ENCODE measurements around the gene APOBEC3A. TPM values are rescaled to one million over a fixed set of nuclear protein-coding genes. Genes with fewer than 3 reads are reported as not detected.

APOBEC3A gene
- total and polyA plus RNA-seq, 2 of the 4 experiments (the other 2 are of a cell fraction), result not detected

GRCh38 chr22:38971791-38972190, 14.4 kb downstream of the APOBEC3A start:
- dilution Hi-C loops (cut with HindIII; ENCODE audit: low sequenced_read_pairs, unreplicated experiment) (no loop called here), in situ Hi-C loops (cut with MboI; ENCODE audit: low sequenced_read_pairs) (no loop called here), intact Hi-C loops (cut with micrococcal nuclease) (no loop called here)
- no peaks in the 10 kb centered on the region; the same call in 1 of the 2 replicates for H4K20me1 ChIP-seq (ENCODE audit: insufficient read depth, low read length)
- POLR2A ChIA-PET (ENCODE audit: unreplicated experiment), result no interaction called here
- H2BK20ac ChIP-seq (ENCODE audit: low read depth, low read length), result no peak overlapping the region
- BruUV-seq (replicated peaks), result no TSS peak
- H3K4me2 ChIP-seq (ENCODE audit: low read depth, low read length), result no peak overlapping the region
- no peak overlapping the region for H2BK5ac ChIP-seq (ENCODE audit: low read depth, low read length, poor library complexity, severe bottlenecking)
- H4K91ac ChIP-seq (ENCODE audit: insufficient read depth, low read depth, low read length), result no peak overlapping the region
- H4K5ac ChIP-seq (ENCODE audit: low read depth, low read length), result no peak overlapping the region
- no peak for DNase-seq
- no peak overlapping the region for H3K9ac ChIP-seq (ENCODE audit: low read depth, low read length)
- H3K23ac ChIP-seq (ENCODE audit: low read depth, low read length), result no peak overlapping the region
- H2AK5ac ChIP-seq (ENCODE audit: low read depth, low read length), result no peak overlapping the region
- no peak overlapping the region for H2BK15ac ChIP-seq (ENCODE audit: low read depth, low read length)
- no peaks in the 10 kb centered on the region for H3K36me3 ChIP-seq (ENCODE audit: control insufficient read depth, insufficient read depth, low read length)
- no peak overlapping the region for H2AFZ ChIP-seq (replicated peaks; ENCODE audit: low read length, poor library complexity)
- peaks cover 50% of the 10 kb centered on the region for H3K27me3 ChIP-seq (ENCODE audit: control insufficient read depth, insufficient read depth, low read length)
- no peak overlapping the region for H4K8ac ChIP-seq (ENCODE audit: low read depth in 2 of 2, low read length in 2 of 2)
- no peak overlapping the region for H3K18ac ChIP-seq (ENCODE audit: low read depth, low read length)
- ATAC-seq (ENCODE audit: low read depth), result no peak
- H3K27ac ChIP-seq (ENCODE audit: insufficient read depth, low read length), result no peak overlapping the region
- H3K4ac ChIP-seq (ENCODE audit: low read depth, low read length), result no peak overlapping the region
- H2BK120ac ChIP-seq (ENCODE audit: low read depth, low read length), result no peak overlapping the region
- H3K4me3 ChIP-seq (ENCODE audit: insufficient read depth, low read depth, low read length), result no peak overlapping the region
- H3K79me1 ChIP-seq (ENCODE audit: low read depth in 1 of 2, low read length in 2 of 2), result no peaks in the 10 kb centered on the region
- H3K9me3 ChIP-seq (ENCODE audit: control insufficient read depth, insufficient read depth, low read length), result peaks cover 4% of the 10 kb centered on the region
- no peak overlapping the region for H2AK9ac ChIP-seq (replicated peaks; ENCODE audit: low read depth, low read length, poor library complexity)
- H3K9me1 ChIP-seq (ENCODE audit: insufficient read depth, low read length), result no peaks in the 10 kb centered on the region
- H3K14ac ChIP-seq (replicated peaks; ENCODE audit: low read depth, low read length), result no peak overlapping the region
- WGBS, 2 experiments (ENCODE audit: extremely low coverage in 2 of 2, insufficient read length in 1 of 2), result no CpG with 5 or more reads among the region's 3 CpGs
- CTCF ChIA-PET, result no interaction called here
- no peaks in the 10 kb centered on the region for H3K4me1 ChIP-seq (ENCODE audit: control insufficient read depth, insufficient read depth, low read length)
- TF ChIP-seq RAD21 (IDR thresholded peaks at IDR 0.05; ENCODE audit: low read length) (no peak), CTCF (conservative IDR thresholded peaks at IDR 0.05; ENCODE audit: low read depth, low read length) (no peak), ELK1 (IDR thresholded peaks at IDR 0.05; ENCODE audit: borderline replicate concordance, low read depth, low read length) (no peak), CEBPB (IDR thresholded peaks at IDR 0.05; ENCODE audit: low read depth, low read length) (no peak), CHD1 (IDR thresholded peaks at IDR 0.05; ENCODE audit: low read depth, low read length) (no peak)
- H3K56ac ChIP-seq (ENCODE audit: extremely low read depth, insufficient read depth, low read length), result no peak overlapping the region
